K562 (cell line): ENCODE measurements around the gene INPP5E.

Source experiments
- CTCF ChIP-seq, 3 experiments: IDR thresholded peaks in 2 of 3; conservative IDR thresholded peaks in 1 of 3; 2 replicates each; pipeline ENCODE4 v1.5.1; 2011 to 2012; ENCODE audit warnings: low read length in 3 of 3, mild to moderate bottlenecking in 3 of 3, control low read depth in 2 of 3, improper control_type of control experiment in 1 of 3, inconsistent platforms in 1 of 3, low read depth in 1 of 3, mixed read lengths in 1 of 3, moderate library complexity in 1 of 3; ENCODE audit not compliant: insufficient read depth in 2 of 3
- EGR1 ChIP-seq: fragments of 450-650 bp; conservative IDR thresholded peaks from 2 replicates; pipeline ENCODE4 v1.6.1; 2017; ENCODE audit warnings: mild to moderate bottlenecking
- ESRRB ChIP-seq: fragments of 250-450 bp; sonication (Bioruptor Pico); IDR thresholded peaks from 2 replicates; pipeline ENCODE4 v1.5.0; 2020; ENCODE audit warnings: mild to moderate bottlenecking, moderate library complexity, borderline replicate concordance
- MTA1 ChIP-seq: fragments of 450-650 bp; IDR thresholded peaks from 2 replicates; pipeline ENCODE4 v1.6.1; 2017; ENCODE audit warnings: borderline replicate concordance
- NFIX ChIP-seq: fragments of 250-450 bp; sonication (Bioruptor Pico); IDR thresholded peaks from 2 replicates; pipeline ENCODE4 v1.4.0; 2020; ENCODE audit warnings: low read depth, mild to moderate bottlenecking, moderate library complexity
- NFXL1 ChIP-seq: fragments of 450-650 bp; formaldehyde crosslinking; IDR thresholded peaks from 2 replicates; pipeline ENCODE4 v1.4.0; 2021; ENCODE audit warnings: mild to moderate bottlenecking
- NR1H2 ChIP-seq: sonication (generic); formaldehyde crosslinking; IDR thresholded peaks from 2 replicates; pipeline ENCODE4 v1.4.0; 2020; ENCODE audit warnings: mild to moderate bottlenecking, missing genetic modification reagents
- NUFIP1 ChIP-seq: fragments of 450-650 bp; IDR thresholded peaks from 2 replicates; pipeline ENCODE4 v1.6.1; 2018; ENCODE audit not compliant: partially characterized antibody
- RAD21 ChIP-seq, 2 experiments: fragments of 250-450 bp in 1 of 2; fragments of 450-650 bp in 1 of 2; sonication (Bioruptor Pico) in 1 of 2; formaldehyde crosslinking in 1 of 2; IDR thresholded peaks in 1 of 2; conservative IDR thresholded peaks in 1 of 2; 2 replicates each; pipeline versions ENCODE4 v1.4.0 to v1.8.0; 2020 to 2022; ENCODE audit warnings: mild to moderate bottlenecking in 2 of 2, moderate library complexity in 1 of 2
- RNF219 ChIP-seq: fragments of 250-450 bp; sonication (Bioruptor Pico); IDR thresholded peaks from 2 replicates; pipeline ENCODE4 v1.5.0; 2022; ENCODE audit warnings: mild to moderate bottlenecking
- SRF ChIP-seq, 2 experiments: fragments of 250-450, 450-650 bp in 1 of 2; sonication (Bioruptor Pico) in 1 of 2; sonication (generic) in 1 of 2; formaldehyde crosslinking; IDR thresholded peaks; 2 replicates each; pipeline versions ENCODE4 v1.5.0 to v1.5.1; 2020 to 2022; ENCODE audit warnings: mild to moderate bottlenecking in 1 of 2, missing genetic modification reagents in 1 of 2
- ZBED1 ChIP-seq: IDR thresholded peaks from 2 replicates; pipeline ENCODE4 v1.6.1; 2014
- ZNF778 ChIP-seq: fragments of 450-650 bp; formaldehyde crosslinking; IDR thresholded peaks from 2 replicates; pipeline ENCODE4 v1.4.0; 2020; ENCODE audit warnings: mild to moderate bottlenecking, moderate library complexity
- ZNF79 ChIP-seq: fragments of 250-450 bp; sonication (Bioruptor Pico); IDR thresholded peaks from 2 replicates; pipeline ENCODE4 v1.4.0; 2020; ENCODE audit warnings: low read depth, mild to moderate bottlenecking, moderate library complexity

- TF ChIP-seq SRF (CRISPR knock-in tag; IDR thresholded peaks at IDR 0.05) (no peak), NUFIP1 (no peak), CTCF (IDR thresholded peaks at IDR 0.05 in 2 of 3, conservative IDR thresholded peaks at IDR 0.05 in 1 of 3; ENCODE audit: insufficient read depth in 2 of 3, low read depth in 1 of 3, low read length in 3 of 3) (no peak), ZNF778 (CRISPR knock-in tag) (no peak), EGR1 (no peak), NR1H2 (CRISPR knock-in tag) (no peak), ZNF79 (CRISPR knock-in tag) (no peak), MTA1 (no peak), NFXL1 (CRISPR knock-in tag) (no peak), RNF219 (CRISPR knock-in tag) (no peak), RAD21 (CRISPR knock-in tag; conservative IDR thresholded peaks at IDR 0.05 in 1 of 2, IDR thresholded peaks at IDR 0.05 in 1 of 2) (no peak), NFIX (CRISPR knock-in tag) (no peak), ZBED1 (no peak), ESRRB (CRISPR knock-in tag) (no peak)
Observed at GRCh38 chr9:136441681-136442245, 2.1 kb upstream of the INPP5E start.
